HT-29 (cell line): ENCODE data around the gene TANGO2. TPM values are rescaled to one million over a fixed set of nuclear protein-coding genes. Genes with fewer than 3 reads are reported as not detected.

Experiments used
- DNase-seq: peaks from one replicate; pipeline ENCODE4 v3.0.0-alpha.2; 2015; ENCODE audit warnings: low spot score
- small RNA-seq: library from RNA; depleted of rRNA; stranded (forward); fragments of <200 nt; gene quantifications from one replicate; pipeline ENCODE3, GENCODE V24; 2014
- total RNA-seq: library from RNA; depleted of rRNA; stranded (reverse); fragments of >200 nt; shearing (Covaris generic); gene quantifications from 2 replicates; pipeline ENCODE4 v1.2.3, GENCODE V29; 2014; rRNA removed

The TANGO2 gene
- total RNA-seq, 1 experiment from 2014 or later = 71.9 TPM

GRCh38 chr22:20116376-20116950 is 95.6 kb downstream of the TANGO2 start:
- DNase-seq = no peak

Small RNA genes within 50 kb of the gene (small RNA-seq; reads per million reads assigned to genes)
- gene MIR185 (0.86 reads per million, percentile 25 among the genes with 10 or more reads in this experiment), gene MIR6816 (not detected), gene RF00017 (not detected)

Other genes with a start within 250 kb of the TANGO2 start
- gene GNB1L, start 166.2 kb upstream of the TANGO2 start, total RNA-seq = 96.1 and 115 TPM in 2 replicates
- gene RTL10, start 166.2 kb upstream of the TANGO2 start, total RNA-seq = 37.9 and 42.8 TPM in 2 replicates
- 665 and 669 TPM in 2 replicates for gene COMT, start 79.3 kb upstream of the TANGO2 start, total RNA-seq
- 88.4 and 95.8 TPM in 2 replicates for gene TXNRD2, start 79.3 kb upstream of the TANGO2 start, total RNA-seq
- gene ARVCF, start 4.3 kb upstream of the TANGO2 start, total RNA-seq = 211 and 219 TPM in 2 replicates
- 74.9 and 87.2 TPM in 2 replicates for gene DGCR8, start 59.1 kb downstream of the TANGO2 start, total RNA-seq
- 978 and 1,308 TPM in 2 replicates for gene RANBP1, start 95.0 kb downstream of the TANGO2 start, total RNA-seq
- 241 and 278 TPM in 2 replicates for gene TRMT2A, start 96.1 kb downstream of the TANGO2 start, total RNA-seq
- gene ZDHHC8, start 110.7 kb downstream of the TANGO2 start, total RNA-seq = 62.9 and 94.8 TPM in 2 replicates
- gene CCDC188, start 129.9 kb downstream of the TANGO2 start, total RNA-seq = 0.20 and 0.34 TPM in 2 replicates
- 41.7 and 45.7 TPM in 2 replicates for gene RTN4R, start 247.2 kb downstream of the TANGO2 start, total RNA-seq